GDM1 (cell line): ENCODE results near the gene ATP8B4.

ENCODE experiments used
- DNase-seq: peaks from one replicate; lab custom pipeline; 2025; lab: John Stamatoyannopoulos, UW

Gene ATP8B4

DNA sequence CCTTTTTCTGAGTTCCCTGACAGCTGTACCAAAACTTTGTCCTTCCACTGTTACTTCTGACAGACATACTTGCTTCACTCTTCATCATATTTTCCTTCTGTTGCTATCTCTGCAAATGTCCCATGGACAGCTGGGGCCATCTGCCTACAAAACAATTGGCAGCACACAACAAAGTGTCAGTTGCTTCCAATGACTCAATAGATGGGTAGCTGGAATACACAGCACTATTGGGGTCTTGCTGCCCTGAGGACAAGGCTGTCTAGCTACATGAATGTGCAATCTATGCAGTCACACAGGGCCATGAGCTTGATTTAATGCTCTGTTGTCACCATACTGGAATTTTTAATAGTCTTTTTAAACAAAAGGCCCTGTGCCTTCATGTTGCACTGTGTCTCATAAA, 305.4 kb downstream of the ATP8B4 start:
- DNase-seq, result no peak

DNA sequence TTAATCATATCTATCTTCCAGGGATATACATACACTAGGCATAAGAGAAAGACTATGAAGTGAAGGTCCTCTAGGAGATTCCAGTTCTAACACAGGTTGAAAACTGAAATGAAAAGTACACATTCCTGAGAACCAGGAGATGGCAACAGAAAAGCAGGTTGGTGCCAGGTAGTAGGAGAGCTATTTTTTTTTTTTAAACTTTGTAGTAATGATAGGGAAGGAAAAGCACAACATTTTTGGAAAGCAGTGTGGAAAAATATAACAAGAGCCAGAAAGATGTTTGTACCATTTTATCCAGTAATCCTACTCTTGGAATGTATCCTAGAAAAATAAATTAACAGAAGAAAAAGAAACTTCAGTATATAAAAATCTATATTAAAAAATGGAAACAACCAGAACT, 308.3 kb downstream of the ATP8B4 start:
- DNase-seq, result no peak

DNA sequence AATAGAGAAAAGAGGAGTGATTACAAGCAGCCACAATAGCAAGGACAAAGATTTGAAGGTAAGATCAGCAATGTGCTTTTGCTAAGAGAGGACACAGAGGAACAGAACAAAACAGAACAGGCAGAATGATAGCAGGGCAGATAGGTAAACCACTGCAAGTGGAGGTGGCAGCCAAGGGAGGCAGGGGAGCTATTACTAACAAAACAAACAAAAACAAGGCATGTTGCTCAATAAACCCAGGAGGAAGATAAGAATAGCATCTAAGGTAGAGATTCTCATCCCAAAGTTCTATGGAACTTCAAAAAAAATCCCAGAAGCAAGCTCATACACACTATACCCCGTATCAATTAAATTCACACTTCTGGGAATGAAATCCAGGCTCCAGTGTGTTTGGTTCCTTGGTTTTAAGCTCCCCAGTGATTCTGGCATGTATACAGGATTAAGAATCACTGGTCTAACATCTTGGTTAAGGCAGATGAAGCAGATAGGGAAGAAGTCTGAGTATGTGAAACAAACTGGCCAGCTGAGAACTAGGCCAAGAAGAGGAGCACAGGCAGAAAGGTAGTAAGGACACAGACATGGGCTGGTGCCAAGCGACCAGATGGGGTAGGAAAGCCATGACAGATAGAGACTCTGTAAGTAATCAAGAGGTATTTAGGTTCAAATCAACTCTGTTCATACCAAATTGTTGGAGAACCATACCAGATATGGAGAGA, 309.0 kb downstream of the ATP8B4 start:
- no peak for DNase-seq

DNA sequence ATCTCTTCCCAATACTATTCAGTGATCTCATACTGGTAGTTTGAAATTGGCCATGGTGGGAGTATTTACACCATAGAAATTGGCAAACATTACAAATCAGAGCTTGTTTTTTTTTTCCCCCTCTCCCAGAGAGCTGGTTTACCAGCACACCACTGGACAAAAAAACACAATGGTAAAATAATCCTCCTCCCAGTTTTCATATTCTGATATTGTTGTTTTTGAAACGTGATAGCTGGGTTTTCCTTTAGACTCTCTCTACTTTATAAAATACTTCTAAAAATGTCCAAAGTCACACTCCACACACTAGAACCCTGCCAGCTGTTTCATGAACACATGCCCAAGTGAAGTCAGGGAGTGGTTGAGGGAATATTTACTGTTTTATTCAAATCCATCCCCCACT, 310.7 kb downstream of the ATP8B4 start:
- no peak for DNase-seq
